ENCODE data around the gene RIPPLY3. TPM values are rescaled to one million over a fixed set of nuclear protein-coding genes. Genes with fewer than 3 reads are reported as not detected.
A peak's percentile ranks its signal among the peaks of the same experiment; 100 is the strongest.

Gene RIPPLY3
- total RNA-seq, 2 donors from 2014 or later: not detected

DNA sequence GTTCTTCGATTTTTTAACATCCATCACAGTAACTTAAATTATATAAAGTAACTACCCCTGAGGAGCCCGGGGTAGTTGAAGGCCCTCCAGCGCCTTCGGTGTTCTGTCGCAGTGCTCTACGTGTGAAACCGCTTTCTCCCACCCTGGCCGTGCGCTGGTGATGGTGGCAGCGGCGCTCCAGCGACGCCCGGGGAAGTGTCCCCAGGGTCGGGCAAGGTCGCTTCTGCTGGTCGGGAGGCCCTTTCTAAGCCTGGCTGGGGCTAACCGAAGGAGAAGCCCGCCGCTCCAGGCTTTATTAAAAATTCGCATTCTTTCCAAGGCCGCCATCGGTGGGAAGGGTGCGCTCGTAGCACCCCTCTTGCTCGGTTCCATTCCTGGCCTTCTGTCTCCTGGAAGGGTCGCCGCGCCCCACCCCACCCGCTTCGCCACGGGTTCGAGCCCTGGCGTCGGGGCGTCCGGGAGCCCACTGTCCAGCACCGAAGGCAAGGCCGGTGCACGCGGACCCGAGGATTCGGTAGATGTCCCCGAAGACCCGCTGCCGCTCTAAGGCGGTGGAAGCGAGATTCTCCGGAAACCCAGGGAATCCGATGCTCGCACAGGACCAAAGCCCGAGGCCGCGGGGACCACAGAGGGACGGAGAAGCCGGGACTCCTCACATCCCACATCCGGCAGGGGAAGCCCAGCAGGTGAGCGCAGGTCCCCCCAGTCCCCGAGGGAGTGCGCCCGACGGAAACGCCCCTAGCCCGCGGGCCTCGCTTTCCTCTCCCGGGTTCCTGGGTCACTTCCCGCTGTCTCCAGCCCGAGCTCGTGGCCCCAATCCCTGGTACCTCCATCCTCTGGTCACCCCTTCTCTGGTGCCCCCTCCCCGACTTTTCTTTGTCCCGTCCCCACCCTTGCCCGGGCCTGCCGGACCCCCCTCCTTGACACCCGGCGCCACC, 685 bp upstream of the RIPPLY3 start:
- WGBS, 2 donors: 22 to 38% methylated on average over 53 to 76 of the region's 76 CpGs
- Histone ChIP-seq H3K27ac (no peak overlapping the region), H3K4me1 (peaks cover 20% of the 10 kb centered on the region), H3K4me3 (no peak overlapping the region), H3K36me3 (replicated peaks in 1 of 2; ENCODE audit: insufficient read depth in 1 of 2, low read depth in 2 of 2) (no peaks in the 10 kb centered on the region), H3K27me3 (no peaks in the 10 kb centered on the region), H3K9me3 (no peaks in the 10 kb centered on the region)
- intact Hi-C loops (cut with DNase I): no loop called here
- ATAC-seq: no peak
- no peak for DNase-seq
- TF ChIP-seq POLR2A (IDR thresholded peaks at IDR 0.05): no peak
- TF ChIP-seq, protein P1, sequence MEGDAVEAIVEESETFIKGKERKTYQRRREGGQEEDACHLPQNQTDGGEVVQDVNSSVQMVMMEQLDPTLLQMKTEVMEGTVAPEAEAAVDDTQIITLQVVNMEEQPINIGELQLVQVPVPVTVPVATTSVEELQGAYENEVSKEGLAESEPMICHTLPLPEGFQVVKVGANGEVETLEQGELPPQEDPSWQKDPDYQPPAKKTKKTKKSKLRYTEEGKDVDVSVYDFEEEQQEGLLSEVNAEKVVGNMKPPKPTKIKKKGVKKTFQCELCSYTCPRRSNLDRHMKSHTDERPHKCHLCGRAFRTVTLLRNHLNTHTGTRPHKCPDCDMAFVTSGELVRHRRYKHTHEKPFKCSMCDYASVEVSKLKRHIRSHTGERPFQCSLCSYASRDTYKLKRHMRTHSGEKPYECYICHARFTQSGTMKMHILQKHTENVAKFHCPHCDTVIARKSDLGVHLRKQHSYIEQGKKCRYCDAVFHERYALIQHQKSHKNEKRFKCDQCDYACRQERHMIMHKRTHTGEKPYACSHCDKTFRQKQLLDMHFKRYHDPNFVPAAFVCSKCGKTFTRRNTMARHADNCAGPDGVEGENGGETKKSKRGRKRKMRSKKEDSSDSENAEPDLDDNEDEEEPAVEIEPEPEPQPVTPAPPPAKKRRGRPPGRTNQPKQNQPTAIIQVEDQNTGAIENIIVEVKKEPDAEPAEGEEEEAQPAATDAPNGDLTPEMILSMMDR (IDR thresholded peaks at IDR 0.05): no peak

DNA sequence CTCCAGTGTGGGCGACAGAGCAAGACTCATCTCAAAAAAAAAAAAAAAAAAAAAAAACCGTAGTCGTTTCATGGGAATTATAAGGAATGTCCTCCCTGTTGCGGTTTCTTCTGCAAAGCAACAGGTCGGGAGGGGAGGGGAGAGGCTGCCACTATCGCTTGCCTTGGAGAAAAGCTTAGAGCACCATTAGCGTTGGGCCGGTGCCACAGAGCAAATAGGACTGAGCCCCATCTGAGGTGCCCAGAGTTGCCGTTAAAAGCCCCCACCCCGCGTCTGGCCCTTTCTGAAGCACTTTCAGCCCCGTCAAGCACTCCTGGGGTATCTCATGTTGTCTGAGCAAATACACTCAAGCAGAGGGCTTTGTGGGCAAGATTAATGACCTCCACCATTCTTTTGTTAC, 2.2 kb downstream of the RIPPLY3 start:
- DNase-seq: peak in 1 of 4 donors; percentile 7
- H3K9me3 ChIP-seq: no peaks in the 10 kb centered on the region
- TF ChIP-seq POLR2A (IDR thresholded peaks at IDR 0.05): no peak
- TF ChIP-seq, protein P1 (IDR thresholded peaks at IDR 0.05): no peak
- 81 to 82% methylated on average over 12 of the region's 12 CpGs for WGBS, 2 donors
- ATAC-seq: no peak
- peaks cover 20% of the 10 kb centered on the region for H3K4me1 ChIP-seq
- no peaks in the 10 kb centered on the region for H3K36me3 ChIP-seq (replicated peaks in 1 of 2; ENCODE audit: insufficient read depth in 1 of 2, low read depth in 2 of 2)
- H3K27ac ChIP-seq: no peak overlapping the region
- intact Hi-C loops (cut with DNase I): no loop called here
- H3K4me3 ChIP-seq: no peak overlapping the region
- H3K27me3 ChIP-seq: no peaks in the 10 kb centered on the region

DNA sequence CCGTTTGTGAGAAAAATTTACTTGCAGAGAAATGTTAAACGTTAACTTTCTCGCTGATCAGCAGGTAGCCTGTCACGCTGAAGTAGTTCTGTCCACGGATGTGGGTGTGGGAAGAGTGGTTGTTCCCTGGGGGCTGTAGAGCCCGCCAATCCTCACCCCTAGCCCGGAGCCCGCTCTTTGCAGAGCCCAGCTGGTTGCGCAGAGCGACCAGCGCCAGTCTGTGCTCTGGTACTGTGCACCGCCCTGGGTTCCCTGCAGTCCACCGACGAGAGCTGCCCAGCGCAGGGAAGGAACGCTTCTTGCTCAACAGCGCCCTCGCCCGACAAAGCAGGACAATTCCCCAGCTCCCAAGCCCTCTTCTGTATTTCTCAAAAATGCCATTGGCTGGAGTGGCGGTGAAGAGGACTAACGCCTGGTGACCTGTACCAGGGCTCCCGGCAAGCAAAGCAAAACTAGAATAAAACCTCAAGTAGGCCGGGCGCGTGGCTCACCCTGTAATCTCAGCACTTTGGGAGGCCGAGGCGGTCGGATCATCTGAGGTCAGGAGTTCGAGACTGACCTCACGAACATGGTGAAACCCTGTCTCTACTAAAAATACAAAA, 3.3 kb downstream of the RIPPLY3 start:
- Histone ChIP-seq H3K36me3 (replicated peaks in 1 of 2; ENCODE audit: insufficient read depth in 1 of 2, low read depth in 2 of 2) (no peaks in the 10 kb centered on the region), H3K27me3 (no peaks in the 10 kb centered on the region), H3K4me3 (peak overlapping the region in 1 of 2 donors; percentile 30), H3K27ac (peak overlapping the region in 3 of 4 donors; percentile 39 to 51 (median 45)), H3K4me1 (peaks cover 20% of the 10 kb centered on the region), H3K9me3 (no peaks in the 10 kb centered on the region)
- 7 to 13% methylated on average over 14 to 30 of the region's 30 CpGs for WGBS, 2 donors
- ATAC-seq (peak; percentile 95), DNase-seq (peak; percentile 86 to 89 (median 88))
- intact Hi-C loops (cut with DNase I): no loop called here
- TF ChIP-seq, protein P1 (IDR thresholded peaks at IDR 0.05): peak; percentile 79 to 97 (median 93)
- peak in 2 of 3 donors; percentile 59 to 65 for TF ChIP-seq POLR2A (IDR thresholded peaks at IDR 0.05)

DNA sequence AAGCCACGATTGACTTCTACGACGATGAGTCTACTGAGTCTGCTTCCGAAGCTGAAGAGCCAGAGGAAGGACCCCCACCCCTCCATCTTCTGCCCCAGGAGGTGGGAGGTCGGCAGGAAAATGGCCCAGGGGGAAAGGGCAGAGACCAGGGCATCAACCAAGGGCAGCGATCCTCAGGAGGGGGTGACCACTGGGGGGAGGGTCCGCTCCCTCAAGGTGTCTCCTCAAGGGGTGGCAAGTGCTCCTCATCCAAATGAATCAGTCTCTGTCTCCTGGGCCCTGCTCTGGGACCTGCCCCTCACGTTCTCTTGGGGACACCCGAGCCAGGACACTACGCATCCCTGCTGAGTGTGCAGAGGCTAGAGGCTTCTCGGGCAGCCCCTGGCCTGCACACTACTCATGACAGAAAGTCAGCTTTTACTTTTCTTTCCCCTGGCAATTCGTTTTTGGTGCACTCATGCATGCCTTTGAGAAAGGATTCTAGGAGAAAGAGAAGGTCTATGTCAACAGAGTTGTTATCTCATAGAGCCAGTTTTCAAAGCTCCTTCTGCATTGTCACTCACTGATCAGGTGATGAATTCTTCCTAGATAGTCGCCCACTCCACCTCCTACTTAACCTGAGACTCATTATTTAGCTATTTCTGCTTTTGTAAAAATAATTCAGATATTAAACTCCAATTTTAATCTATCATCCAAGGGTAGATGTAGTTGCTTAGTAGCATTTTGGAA, 11.6 kb downstream of the RIPPLY3 start:
- Histone ChIP-seq H3K9me3 (no peaks in the 10 kb centered on the region), H3K27me3 (no peaks in the 10 kb centered on the region), H3K36me3 (replicated peaks in 1 of 2; ENCODE audit: insufficient read depth in 1 of 2, low read depth in 2 of 2) (no peaks in the 10 kb centered on the region), H3K4me3 (no peak overlapping the region), H3K4me1 (peaks cover 3% of the 10 kb centered on the region), H3K27ac (no peak overlapping the region)
- 47 to 48% methylated on average over 13 of the region's 13 CpGs for WGBS, 2 donors
- ATAC-seq (no peak), DNase-seq (no peak)
- TF ChIP-seq, protein P1 (IDR thresholded peaks at IDR 0.05): no peak
- TF ChIP-seq POLR2A (IDR thresholded peaks at IDR 0.05): no peak
- intact Hi-C loops (cut with DNase I): no loop called here
